Lower leg skin (tissue), 3 donors: ENCODE measurements around the gene DSCAML1.

Source experiments
- CTCF ChIP-seq, 3 donors: fragments of 450-650 bp; IDR thresholded peaks; one replicate each; pipeline ENCODE4 v1.5.1; 2016; ENCODE audit warnings: antibody characterized with exemption in 3 of 3, mild to moderate bottlenecking in 3 of 3, moderate library complexity in 2 of 3
- POLR2A ChIP-seq, 2 donors: fragments of 450-650 bp; IDR thresholded peaks; one replicate each; pipeline ENCODE4 v1.6.1; 2016 to 2017; ENCODE audit warnings: antibody characterized with exemption in 2 of 2, mild to moderate bottlenecking in 1 of 2, moderate library complexity in 1 of 2

GRCh38 chr11:117838901-117839300, 41.9 kb upstream of the DSCAML1 start:
- TF ChIP-seq POLR2A (IDR thresholded peaks at IDR 0.05) = no peak
- TF ChIP-seq CTCF (IDR thresholded peaks at IDR 0.05) = no peak
